AG10803 (cell line): ENCODE data around the gene ANKRD60.

Experiments used
- DNase-seq: peaks from one replicate; pipeline ENCODE4 v3.0.0; 2010; ENCODE audit warnings: low read depth
- H3K4me3 ChIP-seq: 2 replicates; pipeline ENCODE4 v1.5.1; 2011; ENCODE audit warnings: mild to moderate bottlenecking, low read length, control low read depth
- TF ChIP-seq, protein P1 (sequence below): conservative IDR thresholded peaks from 2 replicates; pipeline ENCODE4 v1.5.1; 2011; ENCODE audit warnings: mild to moderate bottlenecking, low read length, control low read depth, inconsistent platforms

Gene ANKRD60, protein sequence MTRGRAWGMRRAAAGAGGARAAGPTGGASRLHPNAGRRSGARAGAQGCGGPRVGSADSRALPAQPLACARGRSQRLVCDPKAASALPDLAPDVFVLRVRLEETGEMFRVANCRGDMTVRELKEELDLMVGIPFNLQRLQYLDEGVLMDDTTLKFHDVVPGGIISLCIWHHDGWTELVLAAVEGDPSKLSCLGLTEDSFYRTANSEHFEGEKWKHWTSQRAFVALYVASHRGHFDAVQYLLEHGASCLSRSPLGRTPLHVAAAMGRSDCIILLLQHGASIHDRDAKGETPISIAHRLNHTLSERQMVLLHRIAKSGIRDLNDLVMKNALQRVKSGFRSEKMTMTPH

GRCh38 chr20:58228484-58229197 is at the start of gene ANKRD60:
Gene ANKRD60, minus strand, starts transcription at chr20:58228653. Its CDS starts 0 bp downstream, at chr20:58228653.
- peak within 1 kb of the TSS; percentile 42 for H3K4me3 ChIP-seq
- DNase-seq, result peak; percentile 13
- TF ChIP-seq, protein P1, sequence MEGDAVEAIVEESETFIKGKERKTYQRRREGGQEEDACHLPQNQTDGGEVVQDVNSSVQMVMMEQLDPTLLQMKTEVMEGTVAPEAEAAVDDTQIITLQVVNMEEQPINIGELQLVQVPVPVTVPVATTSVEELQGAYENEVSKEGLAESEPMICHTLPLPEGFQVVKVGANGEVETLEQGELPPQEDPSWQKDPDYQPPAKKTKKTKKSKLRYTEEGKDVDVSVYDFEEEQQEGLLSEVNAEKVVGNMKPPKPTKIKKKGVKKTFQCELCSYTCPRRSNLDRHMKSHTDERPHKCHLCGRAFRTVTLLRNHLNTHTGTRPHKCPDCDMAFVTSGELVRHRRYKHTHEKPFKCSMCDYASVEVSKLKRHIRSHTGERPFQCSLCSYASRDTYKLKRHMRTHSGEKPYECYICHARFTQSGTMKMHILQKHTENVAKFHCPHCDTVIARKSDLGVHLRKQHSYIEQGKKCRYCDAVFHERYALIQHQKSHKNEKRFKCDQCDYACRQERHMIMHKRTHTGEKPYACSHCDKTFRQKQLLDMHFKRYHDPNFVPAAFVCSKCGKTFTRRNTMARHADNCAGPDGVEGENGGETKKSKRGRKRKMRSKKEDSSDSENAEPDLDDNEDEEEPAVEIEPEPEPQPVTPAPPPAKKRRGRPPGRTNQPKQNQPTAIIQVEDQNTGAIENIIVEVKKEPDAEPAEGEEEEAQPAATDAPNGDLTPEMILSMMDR, result no peak

- TF ChIP-seq, protein P1, result no peak
- H3K4me3 ChIP-seq, result no peak overlapping the region
- DNase-seq, result no peak
These were observed 49.4 kb upstream of the ANKRD60 start for GRCh38 chr20:58277578-58278472.

GRCh38 chr20:58277107-58277506 is 48.7 kb upstream of the ANKRD60 start:
- no peak for DNase-seq
- TF ChIP-seq, protein P1, result no peak
- H3K4me3 ChIP-seq, result no peak overlapping the region

DNA sequence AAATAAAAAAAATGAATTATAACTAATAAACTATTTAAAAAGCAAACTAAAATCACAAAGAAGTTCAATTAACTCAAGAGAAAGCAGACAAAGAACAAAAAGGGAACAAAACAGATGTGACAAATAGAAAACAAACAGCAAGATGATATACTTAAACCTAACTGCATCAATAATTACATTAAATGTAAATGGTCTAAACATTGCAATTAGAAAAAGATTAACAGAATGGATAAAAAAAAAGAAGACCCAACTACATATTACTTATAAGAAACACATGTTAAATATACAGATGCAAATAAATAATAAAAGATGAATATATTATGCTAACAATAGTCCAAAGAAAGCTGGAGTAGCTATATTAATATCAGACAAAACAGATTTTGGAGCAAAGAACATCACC is 45.9 kb upstream of the ANKRD60 start:
- no peak for DNase-seq
- TF ChIP-seq, protein P1, result no peak
- H3K4me3 ChIP-seq, result no peak overlapping the region

DNA sequence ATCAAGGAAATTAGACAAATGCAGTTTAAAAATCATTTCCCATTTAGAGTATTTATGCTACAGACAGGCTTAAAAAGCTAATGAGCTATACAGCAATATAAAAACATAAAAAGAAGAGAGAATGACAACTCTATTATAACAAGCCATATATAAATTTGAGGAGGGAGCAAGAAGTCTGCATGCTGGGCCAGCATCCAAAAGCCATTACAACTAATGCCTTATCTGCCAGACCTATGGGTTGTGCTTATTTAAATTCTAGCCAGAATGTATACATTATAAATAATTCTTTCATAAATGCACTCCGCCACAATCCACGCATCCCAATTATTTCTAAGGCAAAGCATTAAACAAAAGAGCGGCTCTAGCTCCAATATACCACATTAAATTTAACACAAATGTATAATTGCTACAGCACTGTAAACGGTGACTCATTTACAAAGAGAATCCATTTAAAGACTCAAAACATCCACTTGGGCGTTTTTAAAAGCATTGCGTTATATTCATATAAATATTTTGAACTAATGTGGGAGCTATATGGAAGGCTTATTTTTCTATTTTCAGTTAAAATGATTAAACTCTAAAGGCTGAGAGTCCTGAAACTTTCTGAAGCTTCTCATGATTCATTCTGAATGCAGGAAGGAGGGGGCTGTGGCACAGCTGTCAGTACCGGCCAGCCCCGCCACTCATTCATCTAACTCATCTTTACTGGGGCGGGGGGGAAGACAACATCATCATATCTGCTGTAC is 43.3 kb upstream of the ANKRD60 start:
- TF ChIP-seq, protein P1, result no peak
- no peak overlapping the region for H3K4me3 ChIP-seq
- DNase-seq, result no peak

DNA sequence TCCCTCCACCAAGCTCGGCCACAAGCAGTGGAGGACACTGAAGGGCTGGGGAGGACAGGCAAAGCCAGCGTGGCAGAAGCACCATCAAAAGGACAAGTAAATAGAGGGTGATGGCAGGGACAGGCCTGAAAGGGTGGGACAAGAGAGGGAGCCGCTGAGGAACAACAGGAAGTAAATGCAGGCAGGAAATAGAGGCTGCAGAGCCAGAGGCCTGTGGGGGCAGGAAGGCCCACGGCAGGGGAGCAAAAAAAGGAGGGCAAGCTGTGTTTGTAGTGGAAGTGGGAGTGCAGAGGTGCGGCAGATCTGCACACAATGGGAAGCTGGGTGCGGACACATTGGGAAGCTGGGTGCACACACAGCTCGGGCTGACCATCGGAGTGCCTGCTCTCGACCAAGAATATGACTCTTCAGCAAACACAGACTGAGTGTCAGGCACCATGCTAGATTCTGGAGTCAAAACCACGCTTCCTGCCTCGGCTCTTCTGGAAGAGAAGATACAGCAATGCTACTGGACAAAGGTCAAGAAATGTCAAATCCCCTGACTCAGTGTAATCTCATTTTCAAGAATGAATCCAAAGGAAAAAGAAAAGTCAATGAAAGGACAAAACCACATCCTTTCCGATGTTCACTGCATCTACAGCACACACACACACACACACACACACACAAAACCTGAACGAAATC is 40.6 kb upstream of the ANKRD60 start:
- no peak for DNase-seq
- TF ChIP-seq, protein P1, result no peak
- H3K4me3 ChIP-seq, result no peak overlapping the region
